HG03565 (cell line): ENCODE results near the gene APPL2.
"Not testable (repeated sequence)": the region's sequence is repeated elsewhere in the genome, so short reads cannot be mapped to it uniquely, and the experiment has no call there.

Experiments
- ATAC-seq: cut with Tn5 transposase; IDR thresholded peaks from one replicate; pipeline ENCODE4 v1.9.1; 2021; ENCODE audit warnings: mild to moderate bottlenecking, moderate library complexity; ENCODE audit not compliant: unreplicated experiment

APPL2 gene

GRCh38 chr12:105200385-105200784 is 35.6 kb downstream of the APPL2 start:
- no peak for ATAC-seq

DNA sequence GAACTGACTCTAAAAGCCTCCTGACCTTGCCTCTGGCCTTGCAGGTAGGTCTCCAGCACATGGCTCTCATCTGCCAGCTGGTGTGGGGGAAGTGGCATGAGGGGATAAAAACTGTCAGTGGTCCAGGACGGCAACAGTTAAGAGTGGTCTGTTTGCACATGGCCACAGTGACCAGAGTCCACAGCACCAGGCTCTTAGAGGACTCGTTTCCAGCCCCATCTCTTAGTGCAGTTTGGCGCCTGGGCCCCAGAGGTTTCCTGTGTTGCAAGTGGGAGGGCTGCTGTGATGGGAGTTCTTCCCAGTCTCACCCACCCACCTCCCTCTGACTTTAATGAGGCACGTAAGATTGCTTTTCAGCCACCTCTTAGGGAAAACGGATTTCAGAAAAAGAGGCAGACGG is 37.0 kb downstream of the APPL2 start:
- no peak for ATAC-seq

DNA sequence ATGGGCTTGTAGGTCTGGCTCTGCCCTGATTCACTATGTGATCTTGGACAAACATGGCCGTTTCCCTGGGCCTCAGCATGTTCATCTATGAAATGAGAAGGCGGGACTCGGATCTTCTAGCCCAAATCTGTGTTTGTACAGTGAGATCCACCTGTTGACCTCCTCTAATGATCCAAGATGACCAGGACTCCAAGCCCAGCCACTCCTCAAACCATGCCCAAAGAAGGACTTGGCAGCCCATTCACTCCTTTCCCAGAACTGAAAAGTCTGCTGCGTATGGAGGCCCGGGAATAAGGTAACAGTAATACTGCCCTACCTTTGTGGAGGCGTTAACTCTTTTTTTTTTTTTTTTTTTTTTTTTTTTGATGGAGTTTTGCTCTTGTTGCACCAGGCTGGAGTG is 39.9 kb downstream of the APPL2 start:
- ATAC-seq, result no peak

GRCh38 chr12:105194947-105195346 is 41.0 kb downstream of the APPL2 start:
- ATAC-seq, result no peak

DNA sequence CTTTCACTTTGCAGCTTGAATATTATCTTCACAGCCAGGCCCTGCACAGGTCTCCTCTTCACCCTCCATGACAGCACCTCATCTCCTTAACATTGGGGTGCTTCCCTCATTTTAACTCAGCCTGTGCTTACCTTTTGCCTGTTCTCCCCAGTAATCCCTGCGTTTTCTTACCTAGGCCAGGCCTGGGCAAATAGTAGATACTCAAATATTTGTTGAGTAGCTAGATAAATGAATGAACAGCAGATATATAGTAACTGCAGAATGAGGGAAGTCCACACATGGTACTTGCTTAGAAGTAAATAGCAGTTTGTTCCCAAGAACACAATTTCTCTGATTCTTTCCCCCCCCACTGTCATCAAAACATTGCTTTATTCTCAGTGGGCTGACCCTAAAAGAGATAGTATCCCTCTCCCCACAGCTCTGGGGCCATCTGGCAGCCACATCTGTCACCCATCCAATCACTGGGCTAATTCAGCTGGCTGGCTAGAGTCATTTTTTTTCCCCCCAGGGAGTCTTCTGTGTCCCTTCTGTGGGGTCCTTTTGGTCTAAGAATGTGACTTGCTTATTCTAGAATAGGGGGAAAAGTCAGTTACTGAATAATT is 43.2 kb downstream of the APPL2 start:
- no peak for ATAC-seq

GRCh38 chr12:105190530-105190929 is 45.4 kb downstream of the APPL2 start:
- ATAC-seq, result no peak

GRCh38 chr12:105189293-105189692 is 46.7 kb downstream of the APPL2 start:
- no peak for ATAC-seq

DNA sequence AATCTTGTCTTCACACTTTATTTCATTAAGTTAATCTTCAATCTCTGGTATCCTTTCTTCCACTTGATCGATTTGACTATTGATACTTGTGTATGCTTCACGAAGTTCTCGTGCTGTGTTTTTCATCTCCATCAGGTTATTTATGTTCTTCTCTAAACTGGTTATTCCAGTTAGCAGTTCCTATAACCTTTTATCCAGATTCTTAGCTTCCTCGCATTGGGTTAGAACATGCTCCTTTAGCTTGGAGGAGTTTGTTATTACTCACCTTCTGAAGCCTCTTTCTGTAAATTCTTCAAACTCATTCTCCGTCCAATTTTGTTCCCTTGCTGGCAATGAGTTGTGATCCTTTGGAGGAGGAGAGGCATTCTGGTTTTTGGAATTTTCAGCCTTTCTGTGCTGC is 52.0 kb downstream of the APPL2 start:
- not testable (repeated sequence) for ATAC-seq

- not testable (repeated sequence) for ATAC-seq
These were observed 52.6 kb downstream of the APPL2 start for GRCh38 chr12:105183406-105183805.

- not testable (repeated sequence) for ATAC-seq
These were observed 56.9 kb downstream of the APPL2 start for GRCh38 chr12:105179114-105179513.

GRCh38 chr12:105177208-105177607 is 58.8 kb downstream of the APPL2 start:
- no peak for ATAC-seq

DNA sequence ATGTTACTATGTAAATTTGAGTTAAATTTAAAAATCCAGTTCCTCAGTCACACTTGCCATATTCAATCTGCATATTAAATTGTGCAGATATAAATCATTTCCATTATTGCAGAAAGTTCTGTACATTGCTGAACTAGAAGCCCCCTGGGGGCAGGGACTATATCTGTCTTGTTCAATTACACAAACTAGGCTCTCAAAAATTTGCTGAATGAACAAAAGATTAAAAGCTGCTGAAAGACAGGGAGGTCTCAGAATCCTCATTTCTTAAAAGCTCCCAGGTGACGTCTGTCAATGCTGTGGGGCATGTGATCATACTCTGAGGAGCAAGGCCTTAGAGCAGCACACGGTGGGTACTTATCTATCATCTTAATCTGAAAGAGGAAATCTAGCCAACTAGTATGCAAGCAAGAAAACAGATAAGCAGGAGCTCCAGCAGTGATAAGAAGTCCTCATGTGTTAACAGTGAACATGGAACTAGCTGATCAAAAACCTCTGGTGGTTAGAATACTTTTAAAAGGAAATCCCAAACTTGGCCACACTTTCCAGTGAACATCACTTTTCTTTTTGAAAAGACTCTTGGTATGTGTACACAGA is 60.5 kb downstream of the APPL2 start:
- no peak for ATAC-seq

- no peak for ATAC-seq
These were observed 64.1 kb downstream of the APPL2 start for GRCh38 chr12:105171691-105172436.

DNA sequence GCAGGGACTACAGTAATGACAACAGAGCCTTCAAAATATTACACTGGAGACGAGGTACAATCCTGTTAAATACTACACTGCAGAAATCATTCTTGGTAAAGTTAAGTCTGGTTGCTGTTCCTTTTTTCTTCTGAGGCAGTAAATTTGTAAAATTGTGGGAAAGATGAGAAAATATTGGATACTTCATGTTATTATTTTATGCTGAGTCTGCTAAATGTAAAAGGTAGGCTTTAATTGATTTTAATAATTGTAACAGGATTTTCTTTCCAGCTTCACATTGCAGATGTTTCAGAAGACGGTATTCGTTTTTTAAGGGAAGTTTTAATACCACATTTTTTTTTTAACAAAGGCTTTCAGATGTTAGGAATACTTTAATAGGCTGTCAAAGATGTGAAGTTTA is 65.8 kb downstream of the APPL2 start:
- ATAC-seq, result no peak

DNA sequence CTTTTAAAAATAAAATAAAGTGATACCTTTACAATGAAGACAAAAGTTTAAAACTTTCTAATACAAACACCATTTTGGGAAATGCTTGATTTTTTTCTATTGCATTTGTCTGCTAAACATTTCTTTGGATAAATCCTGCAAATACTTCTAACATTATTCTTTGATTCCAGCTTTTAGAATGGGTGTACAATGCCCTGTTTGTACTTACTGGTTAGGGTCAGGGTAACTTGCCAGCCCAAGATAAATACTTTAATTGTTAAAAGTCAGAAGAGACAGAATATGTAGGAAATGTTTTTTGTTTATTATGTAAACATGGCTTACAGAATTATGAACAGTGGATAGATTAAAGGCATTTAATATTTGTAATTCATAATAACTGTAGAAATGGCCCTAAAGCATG is 68.0 kb downstream of the APPL2 start:
- no peak for ATAC-seq

GRCh38 chr12:105167346-105167745 is 68.6 kb downstream of the APPL2 start:
- no peak for ATAC-seq

GRCh38 chr12:105166736-105167135 is 69.2 kb downstream of the APPL2 start:
- no peak for ATAC-seq

DNA sequence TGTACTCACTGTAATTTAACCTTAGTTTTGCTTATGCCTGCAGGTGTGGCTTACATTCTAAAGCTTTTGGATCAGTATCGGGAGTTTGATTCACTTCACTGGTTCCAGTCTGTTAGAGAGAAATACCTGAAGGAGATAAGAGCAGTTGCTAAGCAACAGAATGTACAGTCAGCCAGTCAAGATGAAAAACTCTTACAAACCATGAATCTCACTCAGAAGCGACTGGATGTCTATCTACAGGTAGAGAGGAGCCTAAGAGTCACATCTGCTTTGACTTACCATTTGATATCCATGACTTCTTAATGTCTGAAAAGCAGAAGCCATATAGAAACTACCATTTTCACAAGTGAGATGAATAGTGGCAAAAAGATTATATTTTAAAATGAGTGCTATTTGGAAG is 71.9 kb downstream of the APPL2 start:
- ATAC-seq, result no peak

DNA sequence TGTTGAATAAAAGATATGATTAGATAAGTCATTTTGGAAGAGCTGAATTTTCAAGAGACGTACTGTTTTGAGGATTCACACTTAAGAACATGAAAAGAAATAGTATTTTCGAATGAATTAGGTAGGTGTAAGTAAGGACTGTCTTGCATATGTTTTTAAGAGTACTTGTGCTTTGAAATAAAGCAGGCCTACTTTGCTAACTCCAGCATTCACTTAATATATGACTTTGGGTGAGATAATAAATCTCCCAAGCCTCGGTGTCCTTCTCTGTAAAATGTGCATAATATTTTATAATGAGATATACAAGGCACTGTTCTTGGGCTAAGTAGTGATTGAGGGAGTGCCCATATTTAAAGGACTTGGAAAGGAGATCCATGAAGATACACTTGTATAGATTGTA is 73.8 kb downstream of the APPL2 start:
- no peak for ATAC-seq

DNA sequence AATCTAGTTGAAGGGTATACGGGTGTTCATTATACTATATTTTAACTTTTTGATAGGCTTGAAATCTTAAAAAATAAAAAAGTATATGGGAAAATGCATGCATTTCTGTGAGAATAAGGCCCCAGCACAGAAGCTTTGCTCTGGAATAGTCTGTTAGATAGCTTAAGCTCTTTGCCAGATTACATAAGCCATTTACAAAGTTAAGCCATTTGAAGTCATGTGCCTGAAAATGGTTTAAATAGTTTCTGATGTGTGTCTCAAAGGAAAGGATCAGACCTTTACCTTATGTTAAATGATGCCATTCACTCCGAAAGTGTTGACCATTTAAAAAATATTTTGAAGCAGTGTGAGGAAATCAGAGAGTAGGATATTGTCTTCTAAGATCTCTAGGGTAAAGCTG is 77.1 kb downstream of the APPL2 start:
- no peak for ATAC-seq

GRCh38 chr12:105157606-105158005 is 78.4 kb downstream of the APPL2 start:
- no peak for ATAC-seq

GRCh38 chr12:105156260-105156659 is 79.7 kb downstream of the APPL2 start:
- ATAC-seq, result no peak
